ENCODE data around the gene DCP1A. TPM values are rescaled to one million over a fixed set of nuclear protein-coding genes. Genes with fewer than 3 reads are reported as not detected.
"Not testable (repeated sequence)": the region's sequence is repeated elsewhere in the genome, so short reads cannot be mapped to it uniquely, and the experiment has no call there.

DCP1A gene
- total RNA-seq, 2 experiments from 2014 or later: 32.5 to 34.3 TPM

GRCh38 chr3:53350652-53351051, 3.3 kb upstream of the DCP1A start:
- ATAC-seq (ENCODE audit: low read depth): no peak
- Mint-ChIP-seq H3K27ac (peak overlapping the region; percentile 56), H3K27me3 (no peaks in the 10 kb centered on the region), H3K4me1 (peaks cover 16% of the 10 kb centered on the region), H3K9me3 (no peaks in the 10 kb centered on the region), H3K4me3 (no peak overlapping the region), H3K36me3 (no peaks in the 10 kb centered on the region)
- no peak for DNase-seq
- POLR2A ChIA-PET: no interaction called here

- not testable (repeated sequence) for ATAC-seq (ENCODE audit: low read depth); H3K9me3 Mint-ChIP-seq; H3K36me3 Mint-ChIP-seq; H3K27me3 Mint-ChIP-seq; DNase-seq
- peaks cover 20% of the 10 kb centered on the region for H3K4me1 Mint-ChIP-seq
- peak overlapping the region; percentile 97 for H3K4me3 Mint-ChIP-seq
- H3K27ac Mint-ChIP-seq: peak overlapping the region; percentile 99
- POLR2A ChIA-PET: interaction anchor here (0.7 to 2.3 kb wide), 10 partner anchors 12 to 544 kb away, joined by 3 to 11 read pairs (median 4); partner anchors contain the start of genes ACTR8, SELENOK and TKT
These were observed 775 bp upstream of the DCP1A start for GRCh38 chr3:53348118-53348517.

GRCh38 chr3:53346922-53347260, 452 bp downstream of the DCP1A start:
- H3K9me3 Mint-ChIP-seq: no peaks in the 10 kb centered on the region
- no peaks in the 10 kb centered on the region for H3K27me3 Mint-ChIP-seq
- peak overlapping the region; percentile 99 for H3K27ac Mint-ChIP-seq
- ATAC-seq (ENCODE audit: low read depth) (no peak), DNase-seq (no peak)
- H3K36me3 Mint-ChIP-seq: peaks cover 8% of the 10 kb centered on the region
- peaks cover 25% of the 10 kb centered on the region for H3K4me1 Mint-ChIP-seq
- POLR2A ChIA-PET: interaction anchor here (0.6 to 2.3 kb wide), 6 partner anchors 13 to 342 kb away, joined by 3 to 11 read pairs (median 4); partner anchors contain the start of gene TKT
- peak overlapping the region; percentile 97 for H3K4me3 Mint-ChIP-seq

GRCh38 chr3:53346514-53346913, 829 bp downstream of the DCP1A start:
- Mint-ChIP-seq H3K27ac (peak overlapping the region; percentile 99), H3K36me3 (peaks cover 8% of the 10 kb centered on the region)

GRCh38 chr3:53342353-53342752, 5.0 kb downstream of the DCP1A start:
- POLR2A ChIA-PET: no interaction called here
- peak overlapping the region; percentile 5 for H3K27ac Mint-ChIP-seq
- H3K36me3 Mint-ChIP-seq: peaks cover 17% of the 10 kb centered on the region
- H3K4me1 Mint-ChIP-seq: peaks cover 19% of the 10 kb centered on the region
- DNase-seq (no peak), ATAC-seq (ENCODE audit: low read depth) (no peak)
- no peaks in the 10 kb centered on the region for H3K9me3 Mint-ChIP-seq
- H3K4me3 Mint-ChIP-seq: no peak overlapping the region
- H3K27me3 Mint-ChIP-seq: no peaks in the 10 kb centered on the region

More at GRCh38 chr3:53346514-53346913, 829 bp downstream of the DCP1A start:
- DNase-seq (no peak), ATAC-seq (ENCODE audit: low read depth) (no peak)
- no peaks in the 10 kb centered on the region for H3K27me3 Mint-ChIP-seq
- peaks cover 25% of the 10 kb centered on the region for H3K4me1 Mint-ChIP-seq
- H3K9me3 Mint-ChIP-seq: no peaks in the 10 kb centered on the region
- POLR2A ChIA-PET: interaction anchor here (1.8 kb wide), 1 partner anchor 71 kb away, joined by 11 read pairs; no protein-coding TSS in a partner anchor
- peak overlapping the region; percentile 97 for H3K4me3 Mint-ChIP-seq

GRCh38 chr3:53337167-53337940, 10.0 kb downstream of the DCP1A start:
- no peak overlapping the region for H3K27ac Mint-ChIP-seq
- POLR2A ChIA-PET: no interaction called here
- H3K27me3 Mint-ChIP-seq: no peaks in the 10 kb centered on the region
- H3K9me3 Mint-ChIP-seq: no peaks in the 10 kb centered on the region
- peaks cover 24% of the 10 kb centered on the region for H3K36me3 Mint-ChIP-seq
- DNase-seq (no peak), ATAC-seq (ENCODE audit: low read depth) (no peak)
- H3K4me3 Mint-ChIP-seq: no peak overlapping the region
- H3K4me1 Mint-ChIP-seq: peaks cover 3% of the 10 kb centered on the region

GRCh38 chr3:53334742-53335141, 12.6 kb downstream of the DCP1A start:
- H3K27me3 Mint-ChIP-seq: no peaks in the 10 kb centered on the region
- no peak overlapping the region for H3K4me3 Mint-ChIP-seq
- DNase-seq (no peak), ATAC-seq (ENCODE audit: low read depth) (no peak)
- POLR2A ChIA-PET: no interaction called here
- peaks cover 26% of the 10 kb centered on the region for H3K36me3 Mint-ChIP-seq
- H3K9me3 Mint-ChIP-seq: no peaks in the 10 kb centered on the region
- peaks cover 6% of the 10 kb centered on the region for H3K4me1 Mint-ChIP-seq
- no peak overlapping the region for H3K27ac Mint-ChIP-seq

- Mint-ChIP-seq H3K36me3 (peaks cover 30% of the 10 kb centered on the region), H3K4me3 (no peak overlapping the region), H3K27ac (no peak overlapping the region), H3K9me3 (no peaks in the 10 kb centered on the region), H3K4me1 (peaks cover 5% of the 10 kb centered on the region), H3K27me3 (no peaks in the 10 kb centered on the region)
- POLR2A ChIA-PET: no interaction called here
- no peak for ATAC-seq (ENCODE audit: low read depth)
- DNase-seq: no peak
These were observed 15.5 kb downstream of the DCP1A start for GRCh38 chr3:53331871-53332270.

- no peaks in the 10 kb centered on the region for H3K27me3 Mint-ChIP-seq
- ATAC-seq (ENCODE audit: low read depth): no peak
- H3K9me3 Mint-ChIP-seq: no peaks in the 10 kb centered on the region
- H3K36me3 Mint-ChIP-seq: peaks cover 28% of the 10 kb centered on the region
- H3K4me1 Mint-ChIP-seq: peaks cover 10% of the 10 kb centered on the region
- no peak for DNase-seq
- H3K27ac Mint-ChIP-seq: no peak overlapping the region
- H3K4me3 Mint-ChIP-seq: no peak overlapping the region
- POLR2A ChIA-PET: no interaction called here
These were observed 17.4 kb downstream of the DCP1A start for GRCh38 chr3:53329897-53330296.

GRCh38 chr3:53328746-53329145, 18.6 kb downstream of the DCP1A start:
- Mint-ChIP-seq H3K4me3 (no peak overlapping the region), H3K36me3 (peaks cover 25% of the 10 kb centered on the region), H3K4me1 (peaks cover 10% of the 10 kb centered on the region), H3K27ac (no peak overlapping the region), H3K9me3 (no peaks in the 10 kb centered on the region), H3K27me3 (no peaks in the 10 kb centered on the region)
- DNase-seq (no peak), ATAC-seq (ENCODE audit: low read depth) (no peak)
- POLR2A ChIA-PET: no interaction called here

- DNase-seq; H3K9me3 Mint-ChIP-seq; H3K4me1 Mint-ChIP-seq; POLR2A ChIA-PET; H3K27me3 Mint-ChIP-seq; H3K27ac Mint-ChIP-seq; ATAC-seq (ENCODE audit: low read depth); H3K4me3 Mint-ChIP-seq: not testable (repeated sequence)
- peaks cover 23% of the 10 kb centered on the region for H3K36me3 Mint-ChIP-seq
These were observed 19.4 kb downstream of the DCP1A start for GRCh38 chr3:53327986-53328385.

GRCh38 chr3:53324105-53324504, 23.2 kb downstream of the DCP1A start:
- Mint-ChIP-seq H3K27ac (no peak overlapping the region), H3K4me3 (no peak overlapping the region), H3K4me1 (peaks cover 5% of the 10 kb centered on the region), H3K27me3 (no peaks in the 10 kb centered on the region), H3K9me3 (no peaks in the 10 kb centered on the region), H3K36me3 (peaks cover 24% of the 10 kb centered on the region)
- DNase-seq: no peak
- POLR2A ChIA-PET: no interaction called here
- no peak for ATAC-seq (ENCODE audit: low read depth)

- no peak overlapping the region for H3K4me3 Mint-ChIP-seq
- H3K27ac Mint-ChIP-seq: no peak overlapping the region
- DNase-seq (no peak), ATAC-seq (ENCODE audit: low read depth) (no peak)
- H3K9me3 Mint-ChIP-seq: no peaks in the 10 kb centered on the region
- H3K36me3 Mint-ChIP-seq: peaks cover 17% of the 10 kb centered on the region
- peaks cover 3% of the 10 kb centered on the region for H3K4me1 Mint-ChIP-seq
- POLR2A ChIA-PET: no interaction called here
- H3K27me3 Mint-ChIP-seq: no peaks in the 10 kb centered on the region
These were observed 26.6 kb downstream of the DCP1A start for GRCh38 chr3:53320697-53321096.

GRCh38 chr3:53318522-53318921, 28.8 kb downstream of the DCP1A start:
- ATAC-seq (ENCODE audit: low read depth) (no peak), DNase-seq (no peak)
- no peaks in the 10 kb centered on the region for H3K4me1 Mint-ChIP-seq
- no peak overlapping the region for H3K4me3 Mint-ChIP-seq
- H3K27me3 Mint-ChIP-seq: no peaks in the 10 kb centered on the region
- H3K9me3 Mint-ChIP-seq: no peaks in the 10 kb centered on the region
- H3K36me3 Mint-ChIP-seq: peaks cover 17% of the 10 kb centered on the region
- H3K27ac Mint-ChIP-seq: no peak overlapping the region
- POLR2A ChIA-PET: no interaction called here

Measured in activated naive CD8-positive, alpha-beta T cell treated with anti-CD3 and anti-CD28 coated beads, Interleukin-2, amount 10 ng/mL, durations not matched to agents 7 days and 5 days (primary cell).